GM12865 (cell line): ENCODE measurements around the gene SEMA5B.

Experiments used
- DNase-seq: peaks from one replicate; pipeline ENCODE4 v3.0.0; 2010; ENCODE audit warnings: low read depth
- H3K4me3 ChIP-seq: 2 replicates; pipeline ENCODE4 v1.5.1; 2011; ENCODE audit warnings: mild to moderate bottlenecking, low read depth, low read length, control low read depth
- TF ChIP-seq, protein P1 (sequence below): IDR thresholded peaks from 2 replicates; pipeline ENCODE4 v1.5.1; 2011; ENCODE audit warnings: low read length, control low read depth, low read depth, inconsistent platforms; ENCODE audit not compliant: insufficient read depth; ENCODE audit errors: missing control alignments

SEMA5B gene

DNA sequence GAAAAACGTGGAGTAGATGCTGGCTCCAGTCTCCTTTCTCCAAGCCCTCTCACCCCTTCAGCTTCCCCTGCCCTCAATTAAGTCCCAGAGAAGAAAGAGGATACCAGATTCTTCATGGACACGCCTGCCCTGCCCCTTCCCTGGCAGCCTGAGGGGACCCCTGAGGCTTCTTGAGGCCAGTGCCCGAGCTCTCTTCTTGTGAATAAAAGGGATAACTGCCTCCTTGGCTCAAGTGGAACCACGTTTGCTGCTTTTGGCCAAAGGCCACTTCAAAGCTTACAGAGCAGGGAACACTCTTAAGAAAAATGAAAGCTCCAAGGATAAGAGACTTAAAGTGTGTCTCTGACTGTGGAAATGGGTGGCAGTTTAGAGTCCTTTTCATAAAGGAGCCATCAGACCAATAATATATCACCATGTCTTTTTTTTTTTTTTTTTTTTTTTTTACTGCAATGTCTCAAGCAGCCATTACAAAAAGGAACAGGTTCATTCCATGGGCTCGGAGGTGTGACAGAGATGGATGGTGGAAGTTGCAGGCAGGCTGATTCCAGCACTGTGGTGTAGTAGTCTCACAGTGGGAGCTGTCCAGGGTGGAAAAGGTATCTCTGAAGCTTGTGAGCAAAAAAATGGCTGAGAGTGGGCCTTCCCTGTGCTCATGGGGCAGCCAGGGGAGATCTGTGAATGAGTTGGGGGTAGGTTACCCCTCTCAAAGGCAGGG, 108.8 kb downstream of the SEMA5B start:
- TF ChIP-seq, protein P1, sequence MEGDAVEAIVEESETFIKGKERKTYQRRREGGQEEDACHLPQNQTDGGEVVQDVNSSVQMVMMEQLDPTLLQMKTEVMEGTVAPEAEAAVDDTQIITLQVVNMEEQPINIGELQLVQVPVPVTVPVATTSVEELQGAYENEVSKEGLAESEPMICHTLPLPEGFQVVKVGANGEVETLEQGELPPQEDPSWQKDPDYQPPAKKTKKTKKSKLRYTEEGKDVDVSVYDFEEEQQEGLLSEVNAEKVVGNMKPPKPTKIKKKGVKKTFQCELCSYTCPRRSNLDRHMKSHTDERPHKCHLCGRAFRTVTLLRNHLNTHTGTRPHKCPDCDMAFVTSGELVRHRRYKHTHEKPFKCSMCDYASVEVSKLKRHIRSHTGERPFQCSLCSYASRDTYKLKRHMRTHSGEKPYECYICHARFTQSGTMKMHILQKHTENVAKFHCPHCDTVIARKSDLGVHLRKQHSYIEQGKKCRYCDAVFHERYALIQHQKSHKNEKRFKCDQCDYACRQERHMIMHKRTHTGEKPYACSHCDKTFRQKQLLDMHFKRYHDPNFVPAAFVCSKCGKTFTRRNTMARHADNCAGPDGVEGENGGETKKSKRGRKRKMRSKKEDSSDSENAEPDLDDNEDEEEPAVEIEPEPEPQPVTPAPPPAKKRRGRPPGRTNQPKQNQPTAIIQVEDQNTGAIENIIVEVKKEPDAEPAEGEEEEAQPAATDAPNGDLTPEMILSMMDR = no peak
- DNase-seq = no peak

DNA sequence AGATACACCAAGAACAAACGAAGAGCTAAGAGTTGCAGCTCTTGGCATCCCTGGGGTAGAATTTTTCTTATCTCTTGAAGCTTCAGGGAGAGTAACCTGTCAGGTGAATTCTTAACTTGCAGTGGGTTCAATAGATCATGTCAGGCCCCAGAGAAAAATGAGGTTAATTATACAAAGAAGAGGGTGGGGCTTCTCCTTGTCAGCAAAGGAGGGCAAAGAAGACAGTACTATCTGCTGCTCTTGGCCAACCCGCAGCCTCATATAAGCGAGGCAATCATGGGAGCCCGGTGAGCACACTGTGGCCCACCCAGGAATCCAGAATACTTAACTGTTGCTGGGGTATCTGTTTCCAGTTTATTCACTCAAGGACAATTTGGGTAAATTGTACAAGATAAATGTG, 110.2 kb downstream of the SEMA5B start:
- no peak for DNase-seq
- TF ChIP-seq, protein P1 = no peak
- no peak overlapping the region for H3K4me3 ChIP-seq

More for the DNA sequence above, 108.8 kb downstream of the SEMA5B start:
- H3K4me3 ChIP-seq = no peak overlapping the region

GRCh38 chr3:122916580-122916979, 111.0 kb downstream of the SEMA5B start:
- TF ChIP-seq, protein P1 = no peak
- DNase-seq = peak; percentile 16

DNA sequence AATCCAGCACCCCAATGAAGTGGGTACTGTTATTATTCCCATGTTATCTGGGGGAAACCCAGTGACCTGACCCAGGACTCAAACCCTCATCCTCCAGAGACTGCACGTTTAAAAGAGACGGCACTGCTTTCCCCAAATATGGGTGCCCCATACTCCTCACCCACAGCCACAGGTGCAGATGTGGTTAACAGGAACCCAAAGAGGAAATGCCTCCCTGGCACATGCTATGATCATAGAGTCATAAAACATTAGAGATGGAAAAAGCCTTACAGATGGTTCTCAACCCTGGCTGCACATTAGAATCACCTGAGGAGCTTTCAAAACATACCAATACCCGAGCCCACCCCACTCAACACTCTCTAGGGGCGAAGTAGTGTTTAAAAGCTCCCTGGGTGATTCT, 111.5 kb downstream of the SEMA5B start:
- TF ChIP-seq, protein P1 = no peak
- no peak overlapping the region for H3K4me3 ChIP-seq
- DNase-seq = no peak

More at GRCh38 chr3:122916580-122916979, 111.0 kb downstream of the SEMA5B start:
- H3K4me3 ChIP-seq = no peak overlapping the region

DNA sequence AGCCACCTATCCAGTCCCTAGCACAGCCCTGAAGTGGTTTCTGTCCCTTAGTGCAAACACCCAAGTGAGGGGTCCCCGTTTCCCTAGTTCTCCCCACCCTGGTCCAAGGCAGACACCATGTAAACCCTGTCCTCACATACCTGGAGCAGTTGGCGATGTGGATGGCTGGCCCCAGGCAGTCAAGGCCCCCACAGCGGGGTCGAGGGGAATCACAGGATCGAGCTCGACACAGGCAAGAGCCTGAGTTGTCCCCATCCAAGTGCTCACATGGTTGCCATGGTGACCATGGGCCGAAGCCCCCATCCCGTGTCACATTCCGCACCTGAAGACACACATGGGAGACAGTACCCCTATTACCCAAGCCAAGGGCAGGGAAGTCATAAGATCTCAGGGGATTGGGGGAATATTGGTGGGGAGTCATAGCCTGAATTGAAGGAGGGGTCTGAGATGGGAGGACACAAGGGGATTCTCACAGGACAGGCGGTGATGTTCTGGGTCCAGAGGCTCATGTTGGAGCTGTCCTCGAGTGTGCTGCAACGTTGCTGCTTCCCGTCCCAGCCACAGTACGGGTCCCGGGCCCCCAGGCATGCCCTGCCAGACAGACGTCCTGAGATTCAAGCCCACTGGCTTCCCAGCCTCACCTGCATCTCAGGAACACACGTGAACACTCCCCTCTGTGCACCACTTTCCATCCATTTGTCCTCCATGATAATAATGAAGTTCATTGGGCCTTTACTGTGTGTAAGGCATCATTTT, 112.1 kb downstream of the SEMA5B start:
- no peak overlapping the region for H3K4me3 ChIP-seq
- DNase-seq = no peak
- TF ChIP-seq, protein P1 = no peak

DNA sequence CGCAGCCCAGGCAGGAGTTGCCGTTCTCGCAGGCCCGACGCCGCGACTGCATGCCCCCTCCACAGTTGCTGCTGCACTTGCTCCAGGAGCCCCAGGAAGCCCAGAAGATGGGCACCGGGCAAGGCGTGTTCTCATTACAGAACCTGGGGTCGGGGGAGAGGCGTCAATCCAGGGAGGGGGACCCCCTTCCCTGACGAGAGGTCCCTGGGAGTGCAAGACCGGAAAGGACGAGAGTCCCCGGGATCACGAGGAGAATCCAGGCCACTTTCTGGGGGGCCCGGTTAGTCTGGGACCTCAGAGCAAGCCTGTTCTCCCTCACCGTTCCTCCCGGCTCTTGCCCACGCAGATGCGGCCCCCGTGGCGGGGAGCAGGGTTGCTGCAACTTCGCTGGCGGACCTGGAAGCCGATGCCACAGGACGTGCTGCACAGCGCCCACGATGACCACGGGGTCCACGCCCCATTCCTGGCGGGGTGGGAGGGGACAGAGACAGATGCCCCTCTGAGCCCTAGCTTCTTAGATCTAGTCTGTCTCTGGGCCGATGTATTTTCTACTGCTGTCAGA, 113.9 kb downstream of the SEMA5B start:
- H3K4me3 ChIP-seq = no peak overlapping the region
- DNase-seq = no peak
- TF ChIP-seq, protein P1 = no peak
